ENCODE results near the gene KHDC1L. TPM values are rescaled to one million over a fixed set of nuclear protein-coding genes. Genes with fewer than 3 reads are reported as not detected.
"Not testable (repeated sequence)": the region's sequence is repeated elsewhere in the genome, so short reads cannot be mapped to it uniquely, and the experiment has no call there.

The KHDC1L gene, protein sequence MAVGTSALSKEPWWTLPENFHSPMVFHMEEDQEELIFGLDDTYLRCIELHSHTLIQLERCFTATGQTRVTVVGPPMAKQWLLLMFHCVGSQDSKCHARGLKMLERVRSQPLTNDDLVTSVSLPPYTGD
- polyA plus RNA-seq (2012; rRNA removed) = 0.16 and 0.18 TPM in 2 replicates
- polyA plus RNA-seq (2012; cell fraction: cytosol; rRNA removed) = 0.10 and 0.20 TPM in 2 replicates
- 0.81 and 1.1 TPM in 2 replicates for polyA plus RNA-seq (2012; cell fraction: nucleus; rRNA removed)

DNA sequence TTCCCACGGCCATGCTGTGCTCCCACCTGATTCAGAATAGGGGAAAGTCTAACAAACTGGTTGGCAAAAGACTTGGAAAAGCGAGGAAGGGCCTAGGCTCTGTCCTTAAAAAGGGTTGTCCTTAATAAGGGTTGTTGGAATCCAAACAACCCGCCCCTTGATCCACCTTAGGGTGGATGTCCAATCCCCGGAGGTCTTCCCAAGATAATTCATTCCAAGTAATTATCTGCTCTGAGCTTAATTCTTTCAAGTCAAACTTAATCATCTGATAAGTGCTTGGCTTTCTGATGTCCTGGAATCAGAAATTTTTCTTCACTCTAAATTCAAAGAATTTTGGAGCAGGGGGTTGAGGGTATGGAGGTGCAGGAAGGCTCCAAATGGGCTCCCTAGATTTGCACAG lies at the start of gene KHDC1L:
Gene KHDC1L (minus strand): TSS at position 101 of the 400 bp plus-strand sequence. CDS start 88 bp downstream, at position 13.
- POLR2A ChIA-PET = no interaction called here
- WGBS (ENCODE audit: low lambda C conversion rate) = 81% methylated on average over 4 of the region's 4 CpGs

DNA sequence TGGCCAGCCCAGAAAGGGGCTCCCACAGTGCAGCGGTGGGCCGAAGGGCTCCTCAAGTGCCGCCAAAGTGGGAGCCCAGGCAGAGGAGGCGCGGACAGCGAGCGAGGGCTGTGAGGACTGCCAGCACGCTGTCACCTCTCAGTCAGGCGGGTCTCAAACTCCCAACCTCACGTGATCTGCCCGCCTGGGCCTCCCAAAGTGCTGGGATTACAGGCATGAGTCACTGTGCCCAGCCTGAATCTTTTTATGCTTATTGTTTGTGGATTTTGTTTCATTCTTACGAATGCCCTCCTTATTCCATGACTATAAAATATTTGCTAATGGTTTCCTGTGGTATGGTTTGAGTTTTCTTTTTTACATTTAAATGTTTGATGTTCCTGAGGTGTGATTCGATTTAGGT lies 44.0 kb upstream of the KHDC1L start:
- CTCF ChIA-PET = interaction anchor here (1.6 kb wide), 1 partner anchor 105 kb away, joined by 3 read pairs; no protein-coding TSS in a partner anchor
- WGBS (ENCODE audit: low lambda C conversion rate) = 89% methylated on average over 8 of the region's 13 CpGs
- H4K20me1 ChIP-seq (ENCODE audit: insufficient read depth); H3K4me3 ChIP-seq (ENCODE audit: low read depth in 2 of 2, low read length in 1 of 2); H3K27me3 ChIP-seq (ENCODE audit: insufficient read depth); H3K9me2 ChIP-seq; H3K27ac ChIP-seq (ENCODE audit: low read depth in 2 of 2, low read length in 1 of 2); H3K9me3 ChIP-seq; H3K36me3 ChIP-seq (replicated peaks in 1 of 2; ENCODE audit: control insufficient read depth in 1 of 2, insufficient read depth in 2 of 2, low read length in 1 of 2); POLR2A ChIA-PET; H3K9ac ChIP-seq; H3F3A ChIP-seq (replicated peaks; ENCODE audit: insufficient read depth); H2AFZ ChIP-seq (ENCODE audit: low read depth); H3K4me1 ChIP-seq (ENCODE audit: control insufficient read depth in 1 of 2, insufficient read depth in 2 of 2, low read depth in 1 of 2, low read length in 1 of 2); H3K79me2 ChIP-seq (ENCODE audit: insufficient read depth); DNase-seq; H3K4me2 ChIP-seq: not testable (repeated sequence)

More for the DNA sequence above, at the start of gene KHDC1L:
- Histone ChIP-seq H2AFZ (ENCODE audit: low read depth) (no peak within 1 kb of the TSS), H3K36me3 (replicated peaks in 1 of 2; ENCODE audit: control insufficient read depth in 1 of 2, insufficient read depth in 2 of 2, low read length in 1 of 2) (no peaks in the 10 kb centered on the region), H3K9me3 (no peaks in the 10 kb centered on the region), H3K9ac (no peak within 1 kb of the TSS), H3K4me3 (ENCODE audit: low read depth in 2 of 2, low read length in 1 of 2) (no peak within 1 kb of the TSS), H3K4me2 (no peak within 1 kb of the TSS), H3F3A (replicated peaks; ENCODE audit: insufficient read depth) (no peaks in the 10 kb centered on the region), H4K20me1 (ENCODE audit: insufficient read depth) (no peaks in the 10 kb centered on the region), H3K27ac (ENCODE audit: low read depth in 2 of 2, low read length in 1 of 2) (no peak within 1 kb of the TSS), H3K4me1 (ENCODE audit: control insufficient read depth in 1 of 2, insufficient read depth in 2 of 2, low read depth in 1 of 2, low read length in 1 of 2) (no peaks in the 10 kb centered on the region), H3K27me3 (ENCODE audit: insufficient read depth) (no peaks in the 10 kb centered on the region), H3K9me2 (no peaks in the 10 kb centered on the region), H3K79me2 (ENCODE audit: insufficient read depth) (no peaks in the 10 kb centered on the region)
- CTCF ChIA-PET = no interaction called here
- DNase-seq = no peak
- TF ChIP-seq, protein P1, sequence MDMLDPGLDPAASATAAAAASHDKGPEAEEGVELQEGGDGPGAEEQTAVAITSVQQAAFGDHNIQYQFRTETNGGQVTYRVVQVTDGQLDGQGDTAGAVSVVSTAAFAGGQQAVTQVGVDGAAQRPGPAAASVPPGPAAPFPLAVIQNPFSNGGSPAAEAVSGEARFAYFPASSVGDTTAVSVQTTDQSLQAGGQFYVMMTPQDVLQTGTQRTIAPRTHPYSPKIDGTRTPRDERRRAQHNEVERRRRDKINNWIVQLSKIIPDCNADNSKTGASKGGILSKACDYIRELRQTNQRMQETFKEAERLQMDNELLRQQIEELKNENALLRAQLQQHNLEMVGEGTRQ (IDR thresholded peaks at IDR 0.05; ENCODE audit: borderline replicate concordance, low read depth, low read length) = no peak
- TF ChIP-seq TAF1 (IDR thresholded peaks at IDR 0.05; ENCODE audit: borderline replicate concordance, low read depth, low read length) (no peak), RFX5 (IDR thresholded peaks at IDR 0.05; ENCODE audit: low read length) (no peak), SIN3A (IDR thresholded peaks at IDR 0.05; ENCODE audit: borderline replicate concordance, low read depth, low read length) (no peak), RXRA (IDR thresholded peaks at IDR 0.05; ENCODE audit: borderline replicate concordance, low read depth) (no peak), GABPA (IDR thresholded peaks at IDR 0.05; ENCODE audit: low read depth) (no peak), YY1 (IDR thresholded peaks at IDR 0.05; ENCODE audit: low read depth) (no peak), NRF1 (IDR thresholded peaks at IDR 0.05; ENCODE audit: low read depth, low read length) (no peak)
- TF ChIP-seq, protein P2, sequence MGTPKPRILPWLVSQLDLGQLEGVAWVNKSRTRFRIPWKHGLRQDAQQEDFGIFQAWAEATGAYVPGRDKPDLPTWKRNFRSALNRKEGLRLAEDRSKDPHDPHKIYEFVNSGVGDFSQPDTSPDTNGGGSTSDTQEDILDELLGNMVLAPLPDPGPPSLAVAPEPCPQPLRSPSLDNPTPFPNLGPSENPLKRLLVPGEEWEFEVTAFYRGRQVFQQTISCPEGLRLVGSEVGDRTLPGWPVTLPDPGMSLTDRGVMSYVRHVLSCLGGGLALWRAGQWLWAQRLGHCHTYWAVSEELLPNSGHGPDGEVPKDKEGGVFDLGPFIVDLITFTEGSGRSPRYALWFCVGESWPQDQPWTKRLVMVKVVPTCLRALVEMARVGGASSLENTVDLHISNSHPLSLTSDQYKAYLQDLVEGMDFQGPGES (IDR thresholded peaks at IDR 0.05; ENCODE audit: low read depth, low read length) = no peak
- TF ChIP-seq, protein P3, sequence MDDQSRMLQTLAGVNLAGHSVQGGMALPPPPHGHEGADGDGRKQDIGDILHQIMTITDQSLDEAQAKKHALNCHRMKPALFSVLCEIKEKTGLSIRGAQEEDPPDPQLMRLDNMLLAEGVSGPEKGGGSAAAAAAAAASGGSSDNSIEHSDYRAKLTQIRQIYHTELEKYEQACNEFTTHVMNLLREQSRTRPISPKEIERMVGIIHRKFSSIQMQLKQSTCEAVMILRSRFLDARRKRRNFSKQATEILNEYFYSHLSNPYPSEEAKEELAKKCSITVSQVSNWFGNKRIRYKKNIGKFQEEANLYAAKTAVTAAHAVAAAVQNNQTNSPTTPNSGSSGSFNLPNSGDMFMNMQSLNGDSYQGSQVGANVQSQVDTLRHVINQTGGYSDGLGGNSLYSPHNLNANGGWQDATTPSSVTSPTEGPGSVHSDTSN (IDR thresholded peaks at IDR 0.05) = no peak
- TF ChIP-seq, protein P4, sequence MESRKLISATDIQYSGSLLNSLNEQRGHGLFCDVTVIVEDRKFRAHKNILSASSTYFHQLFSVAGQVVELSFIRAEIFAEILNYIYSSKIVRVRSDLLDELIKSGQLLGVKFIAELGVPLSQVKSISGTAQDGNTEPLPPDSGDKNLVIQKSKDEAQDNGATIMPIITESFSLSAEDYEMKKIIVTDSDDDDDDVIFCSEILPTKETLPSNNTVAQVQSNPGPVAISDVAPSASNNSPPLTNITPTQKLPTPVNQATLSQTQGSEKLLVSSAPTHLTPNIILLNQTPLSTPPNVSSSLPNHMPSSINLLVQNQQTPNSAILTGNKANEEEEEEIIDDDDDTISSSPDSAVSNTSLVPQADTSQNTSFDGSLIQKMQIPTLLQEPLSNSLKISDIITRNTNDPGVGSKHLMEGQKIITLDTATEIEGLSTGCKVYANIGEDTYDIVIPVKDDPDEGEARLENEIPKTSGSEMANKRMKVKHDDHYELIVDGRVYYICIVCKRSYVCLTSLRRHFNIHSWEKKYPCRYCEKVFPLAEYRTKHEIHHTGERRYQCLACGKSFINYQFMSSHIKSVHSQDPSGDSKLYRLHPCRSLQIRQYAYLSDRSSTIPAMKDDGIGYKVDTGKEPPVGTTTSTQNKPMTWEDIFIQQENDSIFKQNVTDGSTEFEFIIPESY (IDR thresholded peaks at IDR 0.05; ENCODE audit: borderline replicate concordance, low read depth) = no peak

DNA sequence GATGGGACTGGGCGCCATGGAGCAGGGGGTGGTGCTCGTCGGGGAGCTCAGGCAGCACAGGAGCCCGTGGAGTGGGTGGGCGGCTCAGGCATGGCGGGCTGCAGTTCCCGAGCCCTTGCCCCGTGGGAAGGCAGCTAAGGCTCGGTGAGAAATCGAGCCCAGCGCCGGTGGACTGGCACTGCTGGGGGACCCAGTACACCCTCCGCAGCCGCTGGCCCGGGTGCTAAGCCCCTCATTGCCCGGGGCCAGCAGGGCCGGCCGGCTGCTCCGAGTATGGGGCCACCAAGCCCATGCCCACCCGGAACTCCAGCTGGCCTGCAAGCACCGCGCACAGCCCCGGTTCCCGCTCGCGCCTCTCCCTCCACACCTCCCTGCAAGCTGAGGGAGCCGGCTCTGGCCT lies 43.6 kb upstream of the KHDC1L start:
- H3K79me2 ChIP-seq (ENCODE audit: insufficient read depth); H3K4me2 ChIP-seq; H3K9me3 ChIP-seq; H3K9me2 ChIP-seq; POLR2A ChIA-PET; H3F3A ChIP-seq (replicated peaks; ENCODE audit: insufficient read depth); H3K4me1 ChIP-seq (ENCODE audit: control insufficient read depth in 1 of 2, insufficient read depth in 2 of 2, low read depth in 1 of 2, low read length in 1 of 2); H3K27ac ChIP-seq (ENCODE audit: low read depth in 2 of 2, low read length in 1 of 2); H3K36me3 ChIP-seq (replicated peaks in 1 of 2; ENCODE audit: control insufficient read depth in 1 of 2, insufficient read depth in 2 of 2, low read length in 1 of 2); H4K20me1 ChIP-seq (ENCODE audit: insufficient read depth); H3K4me3 ChIP-seq (ENCODE audit: low read depth in 2 of 2, low read length in 1 of 2); H2AFZ ChIP-seq (ENCODE audit: low read depth); DNase-seq; H3K27me3 ChIP-seq (ENCODE audit: insufficient read depth); H3K9ac ChIP-seq: not testable (repeated sequence)
- CTCF ChIA-PET = interaction anchor here (0.6 to 1.6 kb wide), 2 partner anchors 106 to 244 kb away, joined by 3 read pairs; no protein-coding TSS in a partner anchor
- WGBS (ENCODE audit: low lambda C conversion rate) = 95% methylated on average over 15 of the region's 27 CpGs
